ENCODE data around the gene NRG2. TPM values are rescaled to one million over a fixed set of nuclear protein-coding genes. Genes with fewer than 3 reads are reported as not detected.

Gene NRG2
- total RNA-seq, 2 donors from 2014 or later, result 0.06 TPM; not detected in 1

- no peak for DNase-seq (ENCODE audit: low spot score in 2 of 2)
- ATAC-seq, result no peak
- Mint-ChIP-seq H3K9me3 (no peaks in the 10 kb centered on the region), H3K27ac (no peak overlapping the region), H3K36me3 (no peaks in the 10 kb centered on the region)
Measured at GRCh38 chr5:139856714-139857113, 186.4 kb downstream of the NRG2 start.

- Mint-ChIP-seq H3K36me3 (no peaks in the 10 kb centered on the region), H3K9me3 (no peaks in the 10 kb centered on the region)
- no peak for ATAC-seq
Measured at GRCh38 chr5:139855946-139856540, 187.1 kb downstream of the NRG2 start.

GRCh38 chr5:139855451-139855850, 187.6 kb downstream of the NRG2 start:
- no peaks in the 10 kb centered on the region for H3K36me3 Mint-ChIP-seq
- DNase-seq (ENCODE audit: low spot score in 2 of 2) (no peak), ATAC-seq (no peak)
- no peak overlapping the region for H3K27ac Mint-ChIP-seq
- no peaks in the 10 kb centered on the region for H3K9me3 Mint-ChIP-seq

More at GRCh38 chr5:139855946-139856540, 187.1 kb downstream of the NRG2 start:
- H3K27ac Mint-ChIP-seq, result no peak overlapping the region
- DNase-seq (ENCODE audit: low spot score in 2 of 2), result no peak

- Mint-ChIP-seq H3K27ac (peak overlapping the region in 1 of 2 donors; percentile 52), H3K9me3 (no peaks in the 10 kb centered on the region), H3K36me3 (no peaks in the 10 kb centered on the region)
- ATAC-seq (no peak), DNase-seq (ENCODE audit: low spot score in 2 of 2) (no peak)
Measured at GRCh38 chr5:139854953-139855352, 188.1 kb downstream of the NRG2 start.

GRCh38 chr5:139854029-139854605, 189.0 kb downstream of the NRG2 start:
- Mint-ChIP-seq H3K27ac (peak overlapping the region in 1 of 2 donors; percentile 2), H3K9me3 (no peaks in the 10 kb centered on the region), H3K36me3 (no peaks in the 10 kb centered on the region)
- DNase-seq (ENCODE audit: low spot score in 2 of 2) (no peak), ATAC-seq (no peak)

- ATAC-seq (no peak), DNase-seq (ENCODE audit: low spot score in 2 of 2) (peak in 1 of 2 donors; percentile 26)
- H3K27ac Mint-ChIP-seq, result no peak overlapping the region
- no peaks in the 10 kb centered on the region for H3K36me3 Mint-ChIP-seq
- H3K9me3 Mint-ChIP-seq, result no peaks in the 10 kb centered on the region
Measured at GRCh38 chr5:139852696-139853095, 190.4 kb downstream of the NRG2 start.

GRCh38 chr5:139851558-139851957, 191.5 kb downstream of the NRG2 start:
- ATAC-seq (no peak), DNase-seq (ENCODE audit: low spot score in 2 of 2) (no peak)
- Mint-ChIP-seq H3K36me3 (no peaks in the 10 kb centered on the region), H3K9me3 (no peaks in the 10 kb centered on the region), H3K27ac (peak overlapping the region in 1 of 2 donors; percentile 44)

- peak overlapping the region in 1 of 2 donors; percentile 40 for H3K27ac Mint-ChIP-seq
- no peak for ATAC-seq
- DNase-seq (ENCODE audit: low spot score in 2 of 2), result no peak
- H3K36me3 Mint-ChIP-seq, result no peaks in the 10 kb centered on the region
- no peaks in the 10 kb centered on the region for H3K9me3 Mint-ChIP-seq
Measured at GRCh38 chr5:139850423-139851016, 192.6 kb downstream of the NRG2 start.

GRCh38 chr5:139849942-139850341, 193.2 kb downstream of the NRG2 start:
- ATAC-seq (no peak), DNase-seq (ENCODE audit: low spot score in 2 of 2) (no peak)
- peak overlapping the region in 1 of 2 donors; percentile 40 for H3K27ac Mint-ChIP-seq
- H3K9me3 Mint-ChIP-seq, result no peaks in the 10 kb centered on the region
- H3K36me3 Mint-ChIP-seq, result no peaks in the 10 kb centered on the region

GRCh38 chr5:139849501-139849900, 193.6 kb downstream of the NRG2 start:
- DNase-seq (ENCODE audit: low spot score in 2 of 2), result no peak
- ATAC-seq, result no peak
- H3K36me3 Mint-ChIP-seq, result no peaks in the 10 kb centered on the region
- H3K27ac Mint-ChIP-seq, result peak overlapping the region in 1 of 2 donors; percentile 40
- no peaks in the 10 kb centered on the region for H3K9me3 Mint-ChIP-seq

- no peak for DNase-seq (ENCODE audit: low spot score in 2 of 2)
- no peaks in the 10 kb centered on the region for H3K9me3 Mint-ChIP-seq
- H3K27ac Mint-ChIP-seq, result no peak overlapping the region
- peak; percentile 18 to 26 for ATAC-seq
- H3K36me3 Mint-ChIP-seq, result no peaks in the 10 kb centered on the region
Measured at GRCh38 chr5:139848508-139849100, 194.5 kb downstream of the NRG2 start.

GRCh38 chr5:139847790-139848507, 195.2 kb downstream of the NRG2 start:
- Mint-ChIP-seq H3K27ac (no peak overlapping the region), H3K9me3 (no peaks in the 10 kb centered on the region), H3K36me3 (no peaks in the 10 kb centered on the region)
- peak; percentile 80 to 92 for ATAC-seq
- peak; percentile 61 to 79 for DNase-seq (ENCODE audit: low spot score in 2 of 2)

- H3K27ac Mint-ChIP-seq, result no peak overlapping the region
- no peaks in the 10 kb centered on the region for H3K36me3 Mint-ChIP-seq
- DNase-seq (ENCODE audit: low spot score in 2 of 2) (peak in 1 of 2 donors; percentile 21), ATAC-seq (no peak)
- no peaks in the 10 kb centered on the region for H3K9me3 Mint-ChIP-seq
Measured at GRCh38 chr5:139847091-139847490, 196.0 kb downstream of the NRG2 start.

GRCh38 chr5:139845846-139846681, 197.0 kb downstream of the NRG2 start:
- Mint-ChIP-seq H3K9me3 (no peaks in the 10 kb centered on the region), H3K36me3 (no peaks in the 10 kb centered on the region), H3K27ac (no peak overlapping the region)
- DNase-seq (ENCODE audit: low spot score in 2 of 2) (peak in 1 of 2 donors; percentile 37), ATAC-seq (no peak)

- peak in 1 of 2 donors; percentile 51 for ATAC-seq
- Mint-ChIP-seq H3K27ac (peak overlapping the region in 1 of 2 donors; percentile 44), H3K36me3 (no peaks in the 10 kb centered on the region), H3K9me3 (no peaks in the 10 kb centered on the region)
- DNase-seq (ENCODE audit: low spot score in 2 of 2), result peak; percentile 58
Measured at GRCh38 chr5:139844472-139845145, 198.5 kb downstream of the NRG2 start.

GRCh38 chr5:139843991-139844390, 199.1 kb downstream of the NRG2 start:
- Mint-ChIP-seq H3K9me3 (no peaks in the 10 kb centered on the region), H3K36me3 (no peaks in the 10 kb centered on the region), H3K27ac (no peak overlapping the region)
- no peak for DNase-seq (ENCODE audit: low spot score in 2 of 2)
- no peak for ATAC-seq

All from activated naive CD4-positive, alpha-beta T cell treated with anti-CD3 and anti-CD28 coated beads, Interleukin-2, amount 50 U/mL, for 72 hours (primary cell).